ENCODE data around the gene PCGF5.

DNA sequence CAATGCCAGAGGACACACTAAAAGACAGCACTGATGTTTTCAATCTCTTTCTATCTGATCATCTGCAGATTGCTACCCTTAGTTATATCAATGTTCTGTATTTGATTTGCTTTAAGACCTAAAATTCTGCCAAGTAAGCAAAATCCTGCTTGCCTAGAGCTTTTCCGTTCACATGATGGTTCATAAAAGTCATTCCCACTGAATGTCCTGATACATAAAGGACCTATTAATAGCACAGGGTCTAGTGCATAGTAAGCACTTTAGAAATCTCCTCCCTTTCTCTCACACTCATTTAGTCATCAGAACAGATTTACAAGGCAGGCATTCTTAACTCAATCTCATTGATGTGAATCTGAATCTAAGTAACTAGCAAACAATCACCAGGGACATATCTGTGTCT is 68.8 kb downstream of the PCGF5 start:
- TF ChIP-seq EP300 (IDR thresholded peaks at IDR 0.05) = no peak
- TF ChIP-seq, protein P1, sequence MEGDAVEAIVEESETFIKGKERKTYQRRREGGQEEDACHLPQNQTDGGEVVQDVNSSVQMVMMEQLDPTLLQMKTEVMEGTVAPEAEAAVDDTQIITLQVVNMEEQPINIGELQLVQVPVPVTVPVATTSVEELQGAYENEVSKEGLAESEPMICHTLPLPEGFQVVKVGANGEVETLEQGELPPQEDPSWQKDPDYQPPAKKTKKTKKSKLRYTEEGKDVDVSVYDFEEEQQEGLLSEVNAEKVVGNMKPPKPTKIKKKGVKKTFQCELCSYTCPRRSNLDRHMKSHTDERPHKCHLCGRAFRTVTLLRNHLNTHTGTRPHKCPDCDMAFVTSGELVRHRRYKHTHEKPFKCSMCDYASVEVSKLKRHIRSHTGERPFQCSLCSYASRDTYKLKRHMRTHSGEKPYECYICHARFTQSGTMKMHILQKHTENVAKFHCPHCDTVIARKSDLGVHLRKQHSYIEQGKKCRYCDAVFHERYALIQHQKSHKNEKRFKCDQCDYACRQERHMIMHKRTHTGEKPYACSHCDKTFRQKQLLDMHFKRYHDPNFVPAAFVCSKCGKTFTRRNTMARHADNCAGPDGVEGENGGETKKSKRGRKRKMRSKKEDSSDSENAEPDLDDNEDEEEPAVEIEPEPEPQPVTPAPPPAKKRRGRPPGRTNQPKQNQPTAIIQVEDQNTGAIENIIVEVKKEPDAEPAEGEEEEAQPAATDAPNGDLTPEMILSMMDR (IDR thresholded peaks at IDR 0.05) = no peak
